Activated naive CD8-positive, alpha-beta T cell (primary cell): Measurements from ENCODE around the gene KRTAP10-5.
"Not testable (repeated sequence)": the region's sequence is repeated elsewhere in the genome, so short reads cannot be mapped to it uniquely, and the experiment has no call there.

Source experiments
- H3K27ac Mint-ChIP-seq: one replicate; pipeline ENCODE4 v1.8.0; 2021; ENCODE audit warnings: mixed read lengths
- H3K27me3 Mint-ChIP-seq: one replicate; pipeline ENCODE4 v1.8.0; 2021; ENCODE audit warnings: mixed read lengths
- H3K36me3 Mint-ChIP-seq: one replicate; pipeline ENCODE4 v1.8.0; 2021; ENCODE audit warnings: mixed read lengths
- H3K4me1 Mint-ChIP-seq: one replicate; pipeline ENCODE4 v1.8.0; 2021; ENCODE audit warnings: low read depth, mixed read lengths
- H3K4me3 Mint-ChIP-seq: one replicate; pipeline ENCODE4 v1.8.0; 2021; ENCODE audit warnings: mild to moderate bottlenecking, mixed read lengths
- H3K9me3 Mint-ChIP-seq: one replicate; pipeline ENCODE4 v1.8.0; 2021; ENCODE audit warnings: low read depth, mixed read lengths

Gene KRTAP10-5

GRCh38 chr21:44556879-44557278, 23.5 kb downstream of the KRTAP10-5 start:
- Mint-ChIP-seq H3K27me3 (no peaks in the 10 kb centered on the region), H3K4me3 (no peak overlapping the region), H3K27ac (no peak overlapping the region), H3K36me3 (peaks cover 12% of the 10 kb centered on the region), H3K4me1 (no peaks in the 10 kb centered on the region), H3K9me3 (peaks cover 14% of the 10 kb centered on the region)

- Mint-ChIP-seq H3K4me1 (peaks cover 3% of the 10 kb centered on the region), H3K4me3 (no peak overlapping the region), H3K9me3 (peaks cover 9% of the 10 kb centered on the region), H3K27ac (no peak overlapping the region), H3K36me3 (peaks cover 9% of the 10 kb centered on the region), H3K27me3 (no peaks in the 10 kb centered on the region)
Observed at GRCh38 chr21:44555200-44555875, 25.1 kb downstream of the KRTAP10-5 start.

- peaks cover 22% of the 10 kb centered on the region for H3K4me1 Mint-ChIP-seq
- H3K36me3 Mint-ChIP-seq, result peaks cover 9% of the 10 kb centered on the region
- no peak overlapping the region for H3K4me3 Mint-ChIP-seq
- no peaks in the 10 kb centered on the region for H3K27me3 Mint-ChIP-seq
- no peak overlapping the region for H3K27ac Mint-ChIP-seq
- H3K9me3 Mint-ChIP-seq, result peaks cover 8% of the 10 kb centered on the region
Observed at GRCh38 chr21:44552681-44553080, 27.7 kb downstream of the KRTAP10-5 start.

GRCh38 chr21:44552136-44552535, 28.3 kb downstream of the KRTAP10-5 start:
- no peak overlapping the region for H3K27ac Mint-ChIP-seq
- H3K27me3 Mint-ChIP-seq, result no peaks in the 10 kb centered on the region
- peaks cover 27% of the 10 kb centered on the region for H3K4me1 Mint-ChIP-seq
- H3K36me3 Mint-ChIP-seq, result peaks cover 11% of the 10 kb centered on the region
- no peak overlapping the region for H3K4me3 Mint-ChIP-seq
- peaks cover 12% of the 10 kb centered on the region for H3K9me3 Mint-ChIP-seq

GRCh38 chr21:44551340-44551961, 29.0 kb downstream of the KRTAP10-5 start, which contains the start of gene KRTAP10-2:
TSS of gene KRTAP10-2 (minus strand) at chr21:44551505. CDS start at chr21:44551458, 47 bp downstream.
- Mint-ChIP-seq H3K4me1 (peaks cover 33% of the 10 kb centered on the region), H3K4me3 (no peak within 1 kb of the TSS), H3K36me3 (peaks cover 15% of the 10 kb centered on the region), H3K27ac (no peak within 1 kb of the TSS), H3K27me3 (no peaks in the 10 kb centered on the region), H3K9me3 (peaks cover 19% of the 10 kb centered on the region)

GRCh38 chr21:44550807-44551206, 29.6 kb downstream of the KRTAP10-5 start:
- Mint-ChIP-seq H3K9me3 (peaks cover 19% of the 10 kb centered on the region), H3K27me3 (no peaks in the 10 kb centered on the region), H3K36me3 (peaks cover 15% of the 10 kb centered on the region), H3K4me1 (peaks cover 33% of the 10 kb centered on the region), H3K4me3 (no peak overlapping the region), H3K27ac (no peak overlapping the region)

GRCh38 chr21:44550285-44550684, 30.1 kb downstream of the KRTAP10-5 start:
- not testable (repeated sequence) for H3K4me3 Mint-ChIP-seq, H3K27ac Mint-ChIP-seq, H3K27me3 Mint-ChIP-seq
- Mint-ChIP-seq H3K36me3 (peaks cover 20% of the 10 kb centered on the region), H3K4me1 (peaks cover 33% of the 10 kb centered on the region), H3K9me3 (peaks cover 24% of the 10 kb centered on the region)

- Mint-ChIP-seq H3K4me1 (peaks cover 33% of the 10 kb centered on the region), H3K27me3 (no peaks in the 10 kb centered on the region), H3K36me3 (peaks cover 20% of the 10 kb centered on the region), H3K9me3 (peaks cover 24% of the 10 kb centered on the region), H3K4me3 (no peak overlapping the region), H3K27ac (no peak overlapping the region)
Observed at GRCh38 chr21:44549525-44550211, 30.7 kb downstream of the KRTAP10-5 start.

- Mint-ChIP-seq H3K4me1 (peaks cover 33% of the 10 kb centered on the region), H3K27ac (no peak overlapping the region), H3K9me3 (peaks cover 24% of the 10 kb centered on the region), H3K27me3 (no peaks in the 10 kb centered on the region), H3K36me3 (peaks cover 20% of the 10 kb centered on the region), H3K4me3 (peak overlapping the region; percentile 80)
Observed at GRCh38 chr21:44548922-44549321, 31.5 kb downstream of the KRTAP10-5 start.

- Mint-ChIP-seq H3K4me1 (peaks cover 33% of the 10 kb centered on the region), H3K36me3 (peaks cover 18% of the 10 kb centered on the region), H3K27ac (peak overlapping the region; percentile 97), H3K4me3 (peak overlapping the region; percentile 80), H3K9me3 (peaks cover 22% of the 10 kb centered on the region), H3K27me3 (no peaks in the 10 kb centered on the region)
Observed at GRCh38 chr21:44548381-44548780, 32.0 kb downstream of the KRTAP10-5 start.

- peaks cover 33% of the 10 kb centered on the region for H3K4me1 Mint-ChIP-seq
- H3K27ac Mint-ChIP-seq, result peak overlapping the region; percentile 97
- no peaks in the 10 kb centered on the region for H3K27me3 Mint-ChIP-seq
- peaks cover 16% of the 10 kb centered on the region for H3K9me3 Mint-ChIP-seq
- H3K36me3 Mint-ChIP-seq, result peaks cover 15% of the 10 kb centered on the region
- H3K4me3 Mint-ChIP-seq, result peak overlapping the region; percentile 80
Observed at GRCh38 chr21:44547656-44548331, 32.6 kb downstream of the KRTAP10-5 start.

- H3K36me3 Mint-ChIP-seq, result peaks cover 11% of the 10 kb centered on the region
- peaks cover 16% of the 10 kb centered on the region for H3K9me3 Mint-ChIP-seq
- H3K27ac Mint-ChIP-seq, result no peak overlapping the region
- peaks cover 29% of the 10 kb centered on the region for H3K4me1 Mint-ChIP-seq
- H3K27me3 Mint-ChIP-seq, result no peaks in the 10 kb centered on the region
- no peak overlapping the region for H3K4me3 Mint-ChIP-seq
Observed at GRCh38 chr21:44544566-44544965, 35.8 kb downstream of the KRTAP10-5 start.

- peaks cover 11% of the 10 kb centered on the region for H3K4me1 Mint-ChIP-seq
- H3K4me3 Mint-ChIP-seq, result no peak overlapping the region
- H3K27ac Mint-ChIP-seq, result no peak overlapping the region
- H3K36me3 Mint-ChIP-seq, result peaks cover 11% of the 10 kb centered on the region
- peaks cover 16% of the 10 kb centered on the region for H3K9me3 Mint-ChIP-seq
- no peaks in the 10 kb centered on the region for H3K27me3 Mint-ChIP-seq
Observed at GRCh38 chr21:44542716-44543115, 37.7 kb downstream of the KRTAP10-5 start.

GRCh38 chr21:44540741-44541288, 39.6 kb downstream of the KRTAP10-5 start:
- H3K27ac Mint-ChIP-seq, result no peak overlapping the region
- H3K27me3 Mint-ChIP-seq, result no peaks in the 10 kb centered on the region
- H3K36me3 Mint-ChIP-seq, result peaks cover 5% of the 10 kb centered on the region
- H3K4me1 Mint-ChIP-seq, result no peaks in the 10 kb centered on the region
- peaks cover 6% of the 10 kb centered on the region for H3K9me3 Mint-ChIP-seq
- H3K4me3 Mint-ChIP-seq, result no peak overlapping the region
